ENCODE data around the gene TBC1D4. TPM values are rescaled to one million over a fixed set of nuclear protein-coding genes. Genes with fewer than 3 reads are reported as not detected.
"Not testable (repeated sequence)": the region's sequence is repeated elsewhere in the genome, so short reads cannot be mapped to it uniquely, and the experiment has no call there.

Gene TBC1D4
- polyA plus RNA-seq, 10 donors = 11.9 to 28.6 (median 20.1) TPM

- no peak for DNase-seq
Observed at GRCh38 chr13:75363371-75363770, 118.6 kb downstream of the TBC1D4 start.

- DNase-seq = no peak
Observed at GRCh38 chr13:75362026-75362425, 119.9 kb downstream of the TBC1D4 start.

GRCh38 chr13:75360170-75360569 lies 121.8 kb downstream of the TBC1D4 start:
- DNase-seq = no peak

GRCh38 chr13:75359266-75359665 lies 122.7 kb downstream of the TBC1D4 start:
- DNase-seq = peak in 1 of 3 donors; percentile 84

GRCh38 chr13:75357576-75358289 lies 124.2 kb downstream of the TBC1D4 start:
- peak; percentile 15 to 32 (median 25) for DNase-seq

GRCh38 chr13:75356421-75356820 lies 125.5 kb downstream of the TBC1D4 start:
- no peak for DNase-seq

GRCh38 chr13:75355609-75356008 lies 126.4 kb downstream of the TBC1D4 start:
- DNase-seq = no peak

GRCh38 chr13:75353781-75354193 lies 128.2 kb downstream of the TBC1D4 start:
- no peak for DNase-seq

GRCh38 chr13:75352641-75353327 lies 129.2 kb downstream of the TBC1D4 start:
- no peak for DNase-seq

- not testable (repeated sequence) for DNase-seq
Observed at GRCh38 chr13:75351538-75351937, 130.4 kb downstream of the TBC1D4 start.

- DNase-seq = no peak
Observed at GRCh38 chr13:75347925-75348324, 134.0 kb downstream of the TBC1D4 start.

- DNase-seq = no peak
Observed at GRCh38 chr13:75347457-75347856, 134.5 kb downstream of the TBC1D4 start.

- no peak for DNase-seq
Observed at GRCh38 chr13:75345193-75345592, 136.8 kb downstream of the TBC1D4 start.

- no peak for DNase-seq
Observed at GRCh38 chr13:75341028-75341427, 140.9 kb downstream of the TBC1D4 start.

GRCh38 chr13:75339635-75340374 lies 142.2 kb downstream of the TBC1D4 start:
- DNase-seq = no peak

GRCh38 chr13:75334634-75335447 lies 147.1 kb downstream of the TBC1D4 start:
- no peak for DNase-seq

GRCh38 chr13:75333103-75333502 lies 148.9 kb downstream of the TBC1D4 start:
- DNase-seq = no peak

- DNase-seq = no peak
Observed at GRCh38 chr13:75331792-75332349, 150.1 kb downstream of the TBC1D4 start.

- no peak for DNase-seq
Observed at GRCh38 chr13:75330770-75331169, 151.2 kb downstream of the TBC1D4 start.

- DNase-seq = no peak
Observed at GRCh38 chr13:75329723-75330122, 152.2 kb downstream of the TBC1D4 start.

GRCh38 chr13:75329097-75329496 lies 152.9 kb downstream of the TBC1D4 start:
- no peak for DNase-seq

Data from muscle of back (tissue), 11 donors.